PC-3 (cell line): ENCODE data around the gene SPTBN2.

Experiments used
- EZH2 ChIP-seq: fragments of 300-600 bp; sonication (generic); IDR thresholded peaks from one replicate; pipeline ENCODE4 v1.6.1; 2017; ENCODE audit warnings: antibody characterized with exemption, mild to moderate bottlenecking, low read length; ENCODE audit not compliant: unreplicated experiment
- TF ChIP-seq, protein P1 (sequence below): fragments of 300-600 bp; sonication (generic); conservative IDR thresholded peaks from 2 replicates; pipeline ENCODE4 v1.5.1; 2017; ENCODE audit warnings: antibody characterized with exemption, low read depth, mild to moderate bottlenecking, low read length

DNA sequence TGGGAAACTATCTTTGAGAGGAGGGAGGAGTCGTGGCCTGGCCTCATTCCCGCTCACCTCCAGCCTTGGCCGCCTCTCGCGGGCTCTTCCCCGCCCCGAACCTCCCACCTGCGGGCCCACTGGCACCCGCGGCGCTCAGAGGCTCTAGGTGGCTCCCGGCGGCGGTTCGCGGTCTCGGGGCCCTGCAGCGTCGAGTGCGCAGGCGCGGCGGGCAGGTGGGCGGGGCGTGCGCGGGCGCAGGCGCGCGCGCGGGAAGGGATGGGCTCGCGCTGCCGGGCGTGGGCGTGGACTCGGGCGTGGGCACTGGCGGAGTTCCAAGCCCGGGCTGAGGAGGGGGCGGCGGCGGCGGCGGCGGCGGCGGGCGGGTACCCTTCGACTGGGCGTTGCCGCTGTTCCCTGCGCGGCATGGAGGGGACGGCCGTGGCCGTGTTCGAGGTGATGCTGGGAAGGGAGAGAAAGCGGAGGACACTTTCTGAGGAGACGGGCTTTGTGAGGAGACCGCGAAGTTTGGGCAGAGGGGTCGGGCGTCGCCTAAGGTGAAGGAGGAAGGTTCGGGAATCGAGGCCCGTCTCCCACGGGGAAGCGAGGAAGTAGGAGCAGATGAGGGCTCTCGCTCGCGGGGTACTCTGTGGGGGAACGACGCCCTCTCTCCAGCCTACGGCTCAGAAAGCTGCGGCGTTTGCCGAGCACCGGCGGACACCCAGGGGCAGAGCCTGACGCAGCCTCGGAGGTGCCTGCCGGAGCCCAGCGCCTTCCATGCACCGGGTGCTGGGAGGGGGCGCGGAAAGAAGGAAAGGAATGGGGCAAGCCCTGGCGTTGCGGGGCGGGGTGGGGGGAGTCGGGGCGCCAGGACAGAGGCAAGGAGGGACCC is 15.7 kb upstream of the SPTBN2 start:
- TF ChIP-seq, protein P1, sequence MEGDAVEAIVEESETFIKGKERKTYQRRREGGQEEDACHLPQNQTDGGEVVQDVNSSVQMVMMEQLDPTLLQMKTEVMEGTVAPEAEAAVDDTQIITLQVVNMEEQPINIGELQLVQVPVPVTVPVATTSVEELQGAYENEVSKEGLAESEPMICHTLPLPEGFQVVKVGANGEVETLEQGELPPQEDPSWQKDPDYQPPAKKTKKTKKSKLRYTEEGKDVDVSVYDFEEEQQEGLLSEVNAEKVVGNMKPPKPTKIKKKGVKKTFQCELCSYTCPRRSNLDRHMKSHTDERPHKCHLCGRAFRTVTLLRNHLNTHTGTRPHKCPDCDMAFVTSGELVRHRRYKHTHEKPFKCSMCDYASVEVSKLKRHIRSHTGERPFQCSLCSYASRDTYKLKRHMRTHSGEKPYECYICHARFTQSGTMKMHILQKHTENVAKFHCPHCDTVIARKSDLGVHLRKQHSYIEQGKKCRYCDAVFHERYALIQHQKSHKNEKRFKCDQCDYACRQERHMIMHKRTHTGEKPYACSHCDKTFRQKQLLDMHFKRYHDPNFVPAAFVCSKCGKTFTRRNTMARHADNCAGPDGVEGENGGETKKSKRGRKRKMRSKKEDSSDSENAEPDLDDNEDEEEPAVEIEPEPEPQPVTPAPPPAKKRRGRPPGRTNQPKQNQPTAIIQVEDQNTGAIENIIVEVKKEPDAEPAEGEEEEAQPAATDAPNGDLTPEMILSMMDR = no peak
- TF ChIP-seq EZH2 = no peak
